K562 (cell line): Measurements from ENCODE around the gene OR10C1.

Experiments used
- ARHGAP35 ChIP-seq: fragments of 450-650 bp; IDR thresholded peaks from 2 replicates; pipeline ENCODE4 v1.6.1; 2018; ENCODE audit not compliant: partially characterized antibody
- BRCA1 ChIP-seq, 2 experiments: fragments of 450-650 bp in 1 of 2; sonication (generic) in 1 of 2; formaldehyde crosslinking in 1 of 2; IDR thresholded peaks; 2 replicates each; pipeline versions ENCODE4 v1.5.0 to v1.6.1; 2017 to 2020; ENCODE audit warnings: mild to moderate bottlenecking in 1 of 2, missing genetic modification reagents in 1 of 2
- EP400 ChIP-seq: fragments of 450-650 bp; IDR thresholded peaks from 2 replicates; pipeline ENCODE4 v1.6.1; 2017; ENCODE audit warnings: antibody characterized with exemption, mild to moderate bottlenecking, moderate library complexity
- GABPA ChIP-seq: fragments of 200-800 bp; sonication (Bioruptor generic); conservative IDR thresholded peaks from 2 replicates; pipeline ENCODE4 v1.6.1; 2016; ENCODE audit warnings: low read depth, missing genetic modification characterization, missing compliant biosample characterization
- SMAD4 ChIP-seq: fragments of 250-450 bp; sonication (Bioruptor Pico); conservative IDR thresholded peaks from 2 replicates; pipeline ENCODE4 v1.8.0; 2021; ENCODE audit warnings: inconsistent platforms, mild to moderate bottlenecking, moderate library complexity
- TF ChIP-seq, protein P1 (sequence below): sonication (generic); formaldehyde crosslinking; IDR thresholded peaks from 2 replicates; pipeline ENCODE4 v1.8.1; 2023; ENCODE audit warnings: mild to moderate bottlenecking, missing genetic modification reagents

DNA sequence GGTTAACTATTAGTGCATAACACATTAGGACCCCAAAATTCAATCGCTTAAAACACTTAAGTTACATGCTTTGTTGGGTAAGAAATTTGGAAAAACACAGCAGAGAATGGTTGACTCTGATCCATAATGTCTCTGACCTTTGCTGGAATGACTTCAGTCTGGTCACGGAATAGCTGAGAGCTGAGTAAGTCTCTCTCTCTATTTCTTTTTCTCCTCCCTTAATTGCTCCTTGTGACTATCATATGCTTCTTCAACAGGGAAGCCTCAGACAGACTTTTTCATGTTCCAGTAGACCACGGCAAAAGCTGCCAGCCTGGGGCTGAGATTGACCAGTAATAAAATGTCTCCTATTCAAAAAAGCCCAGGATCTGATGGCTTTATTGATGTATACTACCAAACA, 19.6 kb upstream of the OR10C1 start:
- TF ChIP-seq, protein P1, sequence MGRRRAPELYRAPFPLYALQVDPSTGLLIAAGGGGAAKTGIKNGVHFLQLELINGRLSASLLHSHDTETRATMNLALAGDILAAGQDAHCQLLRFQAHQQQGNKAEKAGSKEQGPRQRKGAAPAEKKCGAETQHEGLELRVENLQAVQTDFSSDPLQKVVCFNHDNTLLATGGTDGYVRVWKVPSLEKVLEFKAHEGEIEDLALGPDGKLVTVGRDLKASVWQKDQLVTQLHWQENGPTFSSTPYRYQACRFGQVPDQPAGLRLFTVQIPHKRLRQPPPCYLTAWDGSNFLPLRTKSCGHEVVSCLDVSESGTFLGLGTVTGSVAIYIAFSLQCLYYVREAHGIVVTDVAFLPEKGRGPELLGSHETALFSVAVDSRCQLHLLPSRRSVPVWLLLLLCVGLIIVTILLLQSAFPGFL (CRISPR knock-in tag) = no peak
- TF ChIP-seq BRCA1 (IDR thresholded peaks at IDR 0.05) (no peak), BRCA1 (CRISPR knock-in tag; IDR thresholded peaks at IDR 0.05) (no peak), GABPA (no peak), EP400 (no peak), SMAD4 (CRISPR knock-in tag) (no peak), ARHGAP35 (no peak)
